K562 (cell line): ENCODE data around the gene AKNA. TPM values are rescaled to one million over a fixed set of nuclear protein-coding genes. Genes with fewer than 3 reads are reported as not detected.
A peak's percentile ranks its signal among the peaks of the same experiment; 100 is the strongest.

Experiments used
- CTCFL ChIP-seq: IDR thresholded peaks from 2 replicates; pipeline ENCODE4 v1.6.1; 2011; ENCODE audit warnings: borderline replicate concordance, low read depth, mild to moderate bottlenecking, moderate library complexity, low read length; ENCODE audit not compliant: insufficient read depth, poor library complexity, severe bottlenecking
- E4F1 ChIP-seq: fragments of 250-450 bp; sonication (Bioruptor Pico); IDR thresholded peaks from 2 replicates; pipeline ENCODE4 v1.5.0; 2021; ENCODE audit warnings: mild to moderate bottlenecking, borderline replicate concordance
- POLR2G ChIP-seq: fragments of 200-400 bp; formaldehyde crosslinking; IDR thresholded peaks from 2 replicates; pipeline ENCODE4 v1.6.1; 2017; ENCODE audit warnings: low read depth, mild to moderate bottlenecking, antibody characterized with exemption, low read length, moderate library complexity
- polyA plus RNA-seq, 8 experiments: library from polyadenylated mRNA; depleted of rRNA in 4 of 8; stranded (reverse) in 5 of 8; unstranded in 3 of 8; fragments of >200 nt; fragmentation: Nextera tagmentation in 2 of 8; fragmentation: Illumina TruSeq in 1 of 8; extraction: Ambion mirVana in 2 of 8; extraction: Trizol in 1 of 8; gene quantifications; 2 replicates each; pipeline versions ENCODE4 v1.2.1 to v1.2.3, GENCODE V29; 2011 to 2014; ENCODE audit warnings: inconsistent platforms in 1 of 8, missing spikeins in 1 of 8
- total RNA-seq, 7 experiments: library from RNA; depleted of rRNA in 6 of 7; stranded (reverse); fragments of >200 nt in 6 of 7; fragmentation: Illumina TruSeq in 2 of 7; extraction: Trizol in 2 of 7; gene quantifications; 2 replicates each; pipeline versions ENCODE4 v1.2.1 to v1.2.3, GENCODE V29; 2011 to 2021; ENCODE audit warnings: low replicate concordance in 1 of 7

AKNA gene
- total and polyA plus RNA-seq, 9 of the 15 experiments (the other 6 are each of a cell fraction or from before 2014, with no cell fraction given): 0.29 to 20.5 (median 3.9) TPM

- TF ChIP-seq E4F1 (CRISPR knock-in tag): no peak
- TF ChIP-seq POLR2G: peak; percentile 39; the same call in 1 of the 2 replicates
- peak; percentile 64 for TF ChIP-seq CTCFL
- TF ChIP-seq, all 486 proteins: peak for 12
Measured at GRCh38 chr9:114339130-114339908, 48.5 kb downstream of the AKNA start (continued).
